Mucosa of descending colon (tissue), 3 donors: ENCODE measurements around the gene TMEM150C. TPM values are rescaled to one million over a fixed set of nuclear protein-coding genes. Genes with fewer than 3 reads are reported as not detected.

ENCODE experiments used
- ATAC-seq: fragments of 200-7000 bp; cut with Tn5 transposase; one replicate; pipeline ENCODE4 v1.9.1; 2020; ENCODE audit warnings: mild to moderate bottlenecking, moderate library complexity
- DNase-seq, 3 donors: peaks; one replicate each; pipeline ENCODE4 v3.0.0-alpha.2; 2020
- H3K36me3 ChIP-seq: fragments of 200-600 bp; one replicate; pipeline ENCODE4 v1.8.0; 2021; ENCODE audit warnings: low read depth, mild to moderate bottlenecking
- H3K4me1 ChIP-seq: fragments of 200-600 bp; one replicate; pipeline ENCODE4 v1.8.0; 2021; ENCODE audit warnings: low read depth, mild to moderate bottlenecking
- H3K4me3 ChIP-seq: fragments of 200-600 bp; one replicate; pipeline ENCODE4 v1.8.0; 2021; ENCODE audit warnings: mild to moderate bottlenecking
- H3K9me3 ChIP-seq: fragments of 200-600 bp; one replicate; pipeline ENCODE4 v1.8.0; 2021; ENCODE audit warnings: mild to moderate bottlenecking
- CTCF ChIP-seq: fragments of 200-600 bp; IDR thresholded peaks from one replicate; pipeline ENCODE4 v1.8.0; 2022; ENCODE audit warnings: antibody characterized with exemption, mild to moderate bottlenecking
- intact Hi-C, 2 donors: fragments of 100-400 bp; cut with DNase I in 1 of 2; cut with micrococcal nuclease in 1 of 2; formaldehyde crosslinking; loops; one replicate each; pipeline versions ENCODE4 v1.11.0 to v1.11.1; 2022; cut with DNase I, micrococcal nuclease
- total RNA-seq, 3 donors: library from RNA; stranded (reverse); fragmentation: NEBNext Ultra II Directional in 2 of 3; extraction: Animal tissue kit (Norgen Biotek cat#: 25700) in 2 of 3; gene quantifications; one replicate each; pipeline versions ENCODE4 v1.2.1 to v1.2.4, GENCODE V29; 2021 to 2023
- donor health status: DM: no; HTN: no; CAD: no; lungs with moderate emphysema.
- donor health status: DM: no; HTN: no; CAD: no.
- donor health status: DM: no; HTN: yes; CAD: no.

The TMEM150C gene
- total RNA-seq, 3 donors from 2014 or later, result 1.6 to 9.4 (median 3.4) TPM

GRCh38 chr4:82522472-82522871, 39.3 kb downstream of the TMEM150C start:
- TF ChIP-seq CTCF, result no peak
- no peaks in the 10 kb centered on the region for H3K36me3 ChIP-seq
- ATAC-seq, result no peak
- no peaks in the 10 kb centered on the region for H3K4me1 ChIP-seq
- intact Hi-C loops, result no loop called here
- H3K4me3 ChIP-seq, result no peak overlapping the region
- no peak for DNase-seq
- H3K9me3 ChIP-seq, result no peaks in the 10 kb centered on the region

- Histone ChIP-seq H3K4me3 (no peak overlapping the region), H3K9me3 (no peaks in the 10 kb centered on the region), H3K4me1 (no peaks in the 10 kb centered on the region), H3K36me3 (no peaks in the 10 kb centered on the region)
- intact Hi-C loops, result no loop called here
- no peak for DNase-seq
- ATAC-seq, result no peak
- no peak for TF ChIP-seq CTCF
Observed at GRCh38 chr4:82521283-82521682, 40.5 kb downstream of the TMEM150C start.

- no peak for TF ChIP-seq CTCF
- no peaks in the 10 kb centered on the region for H3K4me1 ChIP-seq
- no peaks in the 10 kb centered on the region for H3K9me3 ChIP-seq
- DNase-seq, result no peak
- no peak overlapping the region for H3K4me3 ChIP-seq
- no peak for ATAC-seq
- intact Hi-C loops, result no loop called here
- no peaks in the 10 kb centered on the region for H3K36me3 ChIP-seq
Observed at GRCh38 chr4:82519776-82520175, 42.0 kb downstream of the TMEM150C start.

- Histone ChIP-seq H3K9me3 (no peaks in the 10 kb centered on the region), H3K4me3 (no peak overlapping the region), H3K4me1 (no peaks in the 10 kb centered on the region), H3K36me3 (no peaks in the 10 kb centered on the region)
- DNase-seq (no peak), ATAC-seq (no peak)
- intact Hi-C loops, result no loop called here
- no peak for TF ChIP-seq CTCF
Observed at GRCh38 chr4:82519072-82519471, 42.7 kb downstream of the TMEM150C start.

- DNase-seq (no peak), ATAC-seq (no peak)
- Histone ChIP-seq H3K36me3 (no peaks in the 10 kb centered on the region), H3K4me3 (no peak overlapping the region), H3K4me1 (no peaks in the 10 kb centered on the region), H3K9me3 (no peaks in the 10 kb centered on the region)
- TF ChIP-seq CTCF, result no peak
- intact Hi-C loops, result no loop called here
Observed at GRCh38 chr4:82517043-82517442, 44.7 kb downstream of the TMEM150C start.

- no peak for DNase-seq
- no peak for ATAC-seq
- no peaks in the 10 kb centered on the region for H3K36me3 ChIP-seq
Observed at GRCh38 chr4:82515705-82516104, 46.1 kb downstream of the TMEM150C start.

More at GRCh38 chr4:82515705-82516104, 46.1 kb downstream of the TMEM150C start:
- no peak for TF ChIP-seq CTCF
- intact Hi-C loops, result no loop called here
- Histone ChIP-seq H3K4me1 (no peaks in the 10 kb centered on the region), H3K4me3 (no peak overlapping the region), H3K9me3 (no peaks in the 10 kb centered on the region)
